ENCODE data around the gene RMND5B. TPM values are rescaled to one million over a fixed set of nuclear protein-coding genes. Genes with fewer than 3 reads are reported as not detected.

Gene RMND5B
- total and polyA plus RNA-seq, 10 of the 15 experiments (the other 5 are each of a cell fraction or from before 2014, with no cell fraction given), result 1.6 to 50.7 (median 30.9) TPM

DNA sequence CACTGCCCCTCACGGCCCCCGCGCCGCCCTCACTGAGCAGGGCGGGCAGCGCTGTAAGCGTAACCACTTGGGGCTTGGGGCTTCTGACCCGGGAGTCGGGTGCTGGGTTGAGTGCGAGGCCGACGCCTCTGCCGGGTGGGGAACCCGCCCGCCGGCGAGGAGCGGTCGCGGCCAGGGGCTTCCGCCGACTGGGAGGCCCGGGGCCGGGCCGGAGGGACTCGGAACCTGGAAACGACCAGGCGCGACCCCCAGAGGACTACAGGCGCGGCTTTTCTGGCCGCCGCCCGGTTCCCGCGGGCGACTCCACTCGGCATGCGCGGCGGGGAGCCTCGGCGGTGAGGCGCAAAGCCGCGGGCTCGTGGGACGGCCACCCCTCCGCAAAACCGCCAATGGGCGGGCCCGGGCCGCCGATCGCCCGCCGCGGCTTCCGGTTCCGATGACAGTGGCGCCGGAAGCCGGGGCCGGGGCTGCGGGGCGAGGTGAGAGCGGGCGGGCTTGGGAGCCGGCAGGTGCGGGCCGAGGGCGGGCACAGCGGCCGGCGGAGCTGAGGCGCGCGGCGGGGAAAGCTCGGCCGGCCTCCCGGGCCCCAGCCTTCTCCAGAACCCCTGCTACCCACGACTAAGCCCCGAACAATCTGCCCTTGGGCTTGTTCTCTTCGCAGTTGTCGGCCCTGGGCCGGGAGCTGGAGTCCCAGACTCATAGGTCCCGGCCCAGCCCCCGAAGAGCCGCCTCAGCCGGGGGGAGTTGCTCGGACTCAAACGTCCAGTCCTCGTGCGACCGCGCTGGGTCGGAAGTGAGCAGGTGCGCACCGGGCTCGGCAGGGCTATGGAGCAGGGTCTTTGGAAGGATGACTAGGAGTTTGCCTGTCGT lies at the start of gene RMND5B (continued):
- TF ChIP-seq SREBF1 (IDR thresholded peaks at IDR 0.05; ENCODE audit: low read length) (peak; percentile 85), SRF (IDR thresholded peaks at IDR 0.05; ENCODE audit: low read depth in 2 of 2, low read length in 2 of 2) (0 out of 4 replicates have a peak, but pooled peaks of 1 of the 2 experiments have one; percentile 27), YBX1 (IDR thresholded peaks at IDR 0.05) (no peak), CBX5 (IDR thresholded peaks at IDR 0.05; ENCODE audit: low read depth) (0 out of 2 replicates have a peak, but pooled peaks have one; percentile 9), BACH1 (IDR thresholded peaks at IDR 0.05; ENCODE audit: borderline replicate concordance) (peak; percentile 88), TCF12 (IDR thresholded peaks at IDR 0.05; ENCODE audit: low read depth, low read length) (peak; percentile 62), NR2C1 (IDR thresholded peaks at IDR 0.05) (peak; percentile 64), FOS (IDR thresholded peaks at IDR 0.05; ENCODE audit: borderline replicate concordance, extremely low read depth, insufficient read length) (no peak), RFX5 (IDR thresholded peaks at IDR 0.05; ENCODE audit: low read depth, low read length) (no peak), SREBF2 (IDR thresholded peaks at IDR 0.05; ENCODE audit: low read length) (no peak), MEF2B (IDR thresholded peaks at IDR 0.05; ENCODE audit: partially characterized antibody, poor library complexity, severe bottlenecking) (no peak), TCF3 (IDR thresholded peaks at IDR 0.05; ENCODE audit: borderline replicate concordance, insufficient read depth, low read depth, low read length) (no peak), BRCA1 (IDR thresholded peaks at IDR 0.05; ENCODE audit: low read depth, low read length) (no peak), POLR2AphosphoS2 (IDR thresholded peaks at IDR 0.05; ENCODE audit: low read depth, low read length) (0 out of 2 replicates have a peak, but pooled peaks have one; percentile 50)
- TF ChIP-seq, protein P1, sequence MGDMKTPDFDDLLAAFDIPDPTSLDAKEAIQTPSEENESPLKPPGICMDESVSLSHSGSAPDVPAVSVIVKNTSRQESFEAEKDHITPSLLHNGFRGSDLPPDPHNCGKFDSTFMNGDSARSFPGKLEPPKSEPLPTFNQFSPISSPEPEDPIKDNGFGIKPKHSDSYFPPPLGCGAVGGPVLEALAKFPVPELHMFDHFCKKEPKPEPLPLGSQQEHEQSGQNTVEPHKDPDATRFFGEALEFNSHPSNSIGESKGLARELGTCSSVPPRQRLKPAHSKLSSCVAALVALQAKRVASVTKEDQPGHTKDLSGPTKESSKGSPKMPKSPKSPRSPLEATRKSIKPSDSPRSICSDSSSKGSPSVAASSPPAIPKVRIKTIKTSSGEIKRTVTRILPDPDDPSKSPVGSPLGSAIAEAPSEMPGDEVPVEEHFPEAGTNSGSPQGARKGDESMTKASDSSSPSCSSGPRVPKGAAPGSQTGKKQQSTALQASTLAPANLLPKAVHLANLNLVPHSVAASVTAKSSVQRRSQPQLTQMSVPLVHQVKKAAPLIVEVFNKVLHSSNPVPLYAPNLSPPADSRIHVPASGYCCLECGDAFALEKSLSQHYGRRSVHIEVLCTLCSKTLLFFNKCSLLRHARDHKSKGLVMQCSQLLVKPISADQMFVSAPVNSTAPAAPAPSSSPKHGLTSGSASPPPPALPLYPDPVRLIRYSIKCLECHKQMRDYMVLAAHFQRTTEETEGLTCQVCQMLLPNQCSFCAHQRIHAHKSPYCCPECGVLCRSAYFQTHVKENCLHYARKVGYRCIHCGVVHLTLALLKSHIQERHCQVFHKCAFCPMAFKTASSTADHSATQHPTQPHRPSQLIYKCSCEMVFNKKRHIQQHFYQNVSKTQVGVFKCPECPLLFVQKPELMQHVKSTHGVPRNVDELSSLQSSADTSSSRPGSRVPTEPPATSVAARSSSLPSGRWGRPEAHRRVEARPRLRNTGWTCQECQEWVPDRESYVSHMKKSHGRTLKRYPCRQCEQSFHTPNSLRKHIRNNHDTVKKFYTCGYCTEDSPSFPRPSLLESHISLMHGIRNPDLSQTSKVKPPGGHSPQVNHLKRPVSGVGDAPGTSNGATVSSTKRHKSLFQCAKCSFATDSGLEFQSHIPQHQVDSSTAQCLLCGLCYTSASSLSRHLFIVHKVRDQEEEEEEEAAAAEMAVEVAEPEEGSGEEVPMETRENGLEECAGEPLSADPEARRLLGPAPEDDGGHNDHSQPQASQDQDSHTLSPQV (IDR thresholded peaks at IDR 0.05), result 0 out of 2 replicates have a peak, but pooled peaks have one; percentile 27
- TF ChIP-seq, protein P2, sequence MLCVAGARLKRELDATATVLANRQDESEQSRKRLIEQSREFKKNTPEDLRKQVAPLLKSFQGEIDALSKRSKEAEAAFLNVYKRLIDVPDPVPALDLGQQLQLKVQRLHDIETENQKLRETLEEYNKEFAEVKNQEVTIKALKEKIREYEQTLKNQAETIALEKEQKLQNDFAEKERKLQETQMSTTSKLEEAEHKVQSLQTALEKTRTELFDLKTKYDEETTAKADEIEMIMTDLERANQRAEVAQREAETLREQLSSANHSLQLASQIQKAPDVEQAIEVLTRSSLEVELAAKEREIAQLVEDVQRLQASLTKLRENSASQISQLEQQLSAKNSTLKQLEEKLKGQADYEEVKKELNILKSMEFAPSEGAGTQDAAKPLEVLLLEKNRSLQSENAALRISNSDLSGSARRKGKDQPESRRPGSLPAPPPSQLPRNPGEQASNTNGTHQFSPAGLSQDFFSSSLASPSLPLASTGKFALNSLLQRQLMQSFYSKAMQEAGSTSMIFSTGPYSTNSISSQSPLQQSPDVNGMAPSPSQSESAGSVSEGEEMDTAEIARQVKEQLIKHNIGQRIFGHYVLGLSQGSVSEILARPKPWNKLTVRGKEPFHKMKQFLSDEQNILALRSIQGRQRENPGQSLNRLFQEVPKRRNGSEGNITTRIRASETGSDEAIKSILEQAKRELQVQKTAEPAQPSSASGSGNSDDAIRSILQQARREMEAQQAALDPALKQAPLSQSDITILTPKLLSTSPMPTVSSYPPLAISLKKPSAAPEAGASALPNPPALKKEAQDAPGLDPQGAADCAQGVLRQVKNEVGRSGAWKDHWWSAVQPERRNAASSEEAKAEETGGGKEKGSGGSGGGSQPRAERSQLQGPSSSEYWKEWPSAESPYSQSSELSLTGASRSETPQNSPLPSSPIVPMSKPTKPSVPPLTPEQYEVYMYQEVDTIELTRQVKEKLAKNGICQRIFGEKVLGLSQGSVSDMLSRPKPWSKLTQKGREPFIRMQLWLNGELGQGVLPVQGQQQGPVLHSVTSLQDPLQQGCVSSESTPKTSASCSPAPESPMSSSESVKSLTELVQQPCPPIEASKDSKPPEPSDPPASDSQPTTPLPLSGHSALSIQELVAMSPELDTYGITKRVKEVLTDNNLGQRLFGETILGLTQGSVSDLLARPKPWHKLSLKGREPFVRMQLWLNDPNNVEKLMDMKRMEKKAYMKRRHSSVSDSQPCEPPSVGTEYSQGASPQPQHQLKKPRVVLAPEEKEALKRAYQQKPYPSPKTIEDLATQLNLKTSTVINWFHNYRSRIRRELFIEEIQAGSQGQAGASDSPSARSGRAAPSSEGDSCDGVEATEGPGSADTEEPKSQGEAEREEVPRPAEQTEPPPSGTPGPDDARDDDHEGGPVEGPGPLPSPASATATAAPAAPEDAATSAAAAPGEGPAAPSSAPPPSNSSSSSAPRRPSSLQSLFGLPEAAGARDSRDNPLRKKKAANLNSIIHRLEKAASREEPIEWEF (IDR thresholded peaks at IDR 0.05; ENCODE audit: insufficient replicate concordance, low read depth, low read length), result no peak
- TF ChIP-seq, protein P3, sequence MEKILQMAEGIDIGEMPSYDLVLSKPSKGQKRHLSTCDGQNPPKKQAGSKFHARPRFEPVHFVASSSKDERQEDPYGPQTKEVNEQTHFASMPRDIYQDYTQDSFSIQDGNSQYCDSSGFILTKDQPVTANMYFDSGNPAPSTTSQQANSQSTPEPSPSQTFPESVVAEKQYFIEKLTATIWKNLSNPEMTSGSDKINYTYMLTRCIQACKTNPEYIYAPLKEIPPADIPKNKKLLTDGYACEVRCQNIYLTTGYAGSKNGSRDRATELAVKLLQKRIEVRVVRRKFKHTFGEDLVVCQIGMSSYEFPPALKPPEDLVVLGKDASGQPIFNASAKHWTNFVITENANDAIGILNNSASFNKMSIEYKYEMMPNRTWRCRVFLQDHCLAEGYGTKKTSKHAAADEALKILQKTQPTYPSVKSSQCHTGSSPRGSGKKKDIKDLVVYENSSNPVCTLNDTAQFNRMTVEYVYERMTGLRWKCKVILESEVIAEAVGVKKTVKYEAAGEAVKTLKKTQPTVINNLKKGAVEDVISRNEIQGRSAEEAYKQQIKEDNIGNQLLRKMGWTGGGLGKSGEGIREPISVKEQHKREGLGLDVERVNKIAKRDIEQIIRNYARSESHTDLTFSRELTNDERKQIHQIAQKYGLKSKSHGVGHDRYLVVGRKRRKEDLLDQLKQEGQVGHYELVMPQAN (conservative IDR thresholded peaks at IDR 0.05), result peak; percentile 78

Measured in GM12878 (cell line).